CD4-positive, alpha-beta T cell treated with Interleukin-10 for 1 hour (primary cell): ENCODE measurements around the gene APC2.

ENCODE experiments used
- DNase-seq: peaks from one replicate; pipeline ENCODE4 v3.0.0-alpha.2; 2020

APC2 gene

DNA sequence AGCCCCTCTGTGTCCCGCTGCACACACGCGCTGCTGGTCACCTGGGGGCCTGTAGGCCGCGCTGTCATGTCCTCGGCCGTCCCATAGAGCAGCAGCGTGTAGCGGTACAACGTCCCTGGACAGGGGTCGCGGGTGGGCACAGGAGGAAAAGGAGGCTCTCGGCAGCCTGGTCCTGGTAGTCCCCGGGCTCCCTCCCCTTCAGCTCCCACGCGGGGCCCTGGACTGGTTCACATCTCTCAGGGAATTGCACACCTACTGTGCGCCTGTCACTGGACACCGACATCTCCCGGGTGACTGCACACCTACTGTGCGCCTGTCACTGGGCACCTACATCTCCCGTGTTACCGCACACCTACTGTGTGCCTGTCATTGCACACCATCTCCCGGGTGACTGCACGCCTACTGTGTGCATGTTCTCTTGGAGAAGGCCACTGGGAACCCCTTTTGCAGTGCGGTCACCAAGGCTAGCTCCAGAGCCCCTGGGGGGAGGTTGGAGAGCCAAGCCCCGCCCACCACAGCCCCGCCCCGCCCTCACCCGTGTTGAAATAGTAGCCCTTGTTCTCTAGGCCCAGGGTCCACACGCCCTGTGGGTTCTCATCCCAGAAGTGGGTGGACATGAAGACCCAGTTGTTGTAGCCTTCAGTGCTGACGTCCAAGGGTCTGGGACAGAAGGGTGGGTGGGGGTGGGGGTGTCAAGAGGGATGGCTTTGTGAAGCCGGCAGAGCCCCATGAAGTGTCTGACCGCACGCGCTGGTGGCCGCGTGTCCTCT lies 32.6 kb downstream of the APC2 start:
- no peak for DNase-seq

DNA sequence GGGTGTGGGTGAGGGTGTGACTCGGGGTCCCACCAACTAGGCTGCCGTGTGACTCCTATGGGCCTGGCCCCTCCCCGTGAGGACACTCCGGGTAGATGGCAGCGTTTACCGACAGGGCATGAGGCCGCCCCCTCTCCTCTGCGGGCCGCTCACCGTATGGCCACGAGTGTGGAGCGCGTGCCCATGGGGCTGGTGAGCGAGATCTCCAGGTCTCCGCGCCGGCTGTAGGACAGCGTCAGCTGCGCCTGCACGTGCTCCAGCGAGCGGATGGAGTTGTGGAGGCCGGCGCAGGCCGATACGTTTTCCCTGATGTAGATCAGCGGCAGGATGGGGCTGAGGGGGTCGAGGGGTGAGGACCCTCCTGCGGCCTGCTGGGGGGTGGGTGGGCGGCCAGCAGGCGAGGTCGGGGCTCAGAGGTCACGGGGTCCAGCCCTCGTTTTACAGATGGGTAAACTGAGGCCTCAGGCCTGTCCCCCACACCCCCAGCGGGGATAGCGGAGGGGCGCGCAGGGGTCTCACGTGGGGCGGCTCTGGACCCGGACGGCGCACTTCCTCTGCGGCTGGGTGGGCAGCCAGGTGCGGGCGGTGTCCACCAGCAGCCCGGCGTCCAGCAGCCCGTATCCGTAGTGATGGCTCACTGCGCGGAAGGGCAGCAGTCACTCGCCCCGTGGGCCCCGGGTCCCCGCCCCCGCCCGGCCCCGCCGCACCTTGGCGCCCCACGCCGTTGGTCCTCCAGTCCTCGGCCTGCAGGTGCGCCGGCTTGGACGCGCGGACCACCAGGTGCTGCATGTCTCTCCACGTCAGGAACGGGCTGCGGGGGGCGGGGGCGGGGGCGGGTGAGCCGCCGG lies 33.4 kb downstream of the APC2 start:
- DNase-seq = no peak

DNA sequence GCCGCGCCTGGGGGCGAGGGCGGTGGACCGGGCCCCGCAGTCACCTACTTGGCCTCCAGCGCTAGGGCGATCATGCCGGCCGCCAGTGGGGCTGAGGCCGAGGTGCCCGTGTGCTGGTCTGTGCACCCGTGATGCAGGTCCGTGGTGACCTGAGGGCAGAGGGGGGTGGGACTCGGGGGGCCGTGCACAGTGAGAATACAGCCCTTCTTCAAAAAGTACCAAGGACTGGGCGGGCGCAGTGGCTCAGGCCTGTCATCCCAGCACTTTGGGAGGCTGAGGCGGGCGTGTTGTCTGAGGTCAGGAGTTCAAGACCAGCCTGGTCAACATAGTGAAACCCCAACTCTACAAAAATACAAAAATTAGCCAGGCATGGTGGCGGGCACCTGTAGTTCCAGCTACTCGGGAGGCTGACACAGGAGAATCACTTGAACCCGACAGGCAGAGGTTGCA lies 34.1 kb downstream of the APC2 start:
- no peak for DNase-seq

DNA sequence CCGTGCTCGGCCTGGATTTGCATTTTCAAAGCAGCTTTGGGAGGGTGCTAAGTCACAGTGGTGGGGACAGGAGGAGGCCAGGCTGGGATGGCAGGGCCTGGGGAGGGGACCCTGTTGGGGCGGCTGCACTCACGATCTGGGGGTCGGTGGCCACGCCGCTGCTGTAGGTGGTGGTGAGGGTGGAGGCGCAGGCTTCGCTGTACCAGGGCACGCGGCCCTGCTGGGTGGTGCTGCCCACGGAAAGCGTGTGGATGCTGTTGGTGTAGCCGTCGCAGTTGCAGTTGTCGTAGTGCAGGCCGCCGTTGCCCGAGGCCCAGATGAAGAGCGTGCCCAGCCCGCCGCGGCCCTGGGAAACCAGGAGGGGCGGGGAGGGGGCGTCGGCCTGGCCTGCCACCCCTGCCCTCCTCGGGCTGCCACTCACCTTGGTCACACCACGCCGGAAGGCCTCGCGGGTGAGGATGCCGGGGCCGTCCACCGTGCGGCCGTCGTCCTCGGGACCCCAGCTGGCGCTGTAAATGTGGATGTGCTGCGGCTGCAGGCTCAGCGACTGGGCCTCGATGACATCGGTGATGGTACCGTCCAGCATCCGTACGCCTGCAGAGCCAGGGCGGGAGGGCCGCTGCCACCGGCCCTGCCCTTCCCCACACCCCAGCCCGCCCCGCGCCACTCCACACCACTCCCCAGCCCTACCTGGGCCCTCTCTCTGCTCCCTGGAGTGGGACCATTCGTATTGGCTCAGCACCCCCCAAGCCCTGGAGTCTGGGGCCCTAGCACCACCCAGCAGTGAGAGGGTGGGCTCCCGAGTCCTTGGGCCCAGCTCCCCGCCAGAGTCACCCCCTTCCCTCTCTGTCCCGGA lies 37.0 kb downstream of the APC2 start:
- DNase-seq = no peak

DNA sequence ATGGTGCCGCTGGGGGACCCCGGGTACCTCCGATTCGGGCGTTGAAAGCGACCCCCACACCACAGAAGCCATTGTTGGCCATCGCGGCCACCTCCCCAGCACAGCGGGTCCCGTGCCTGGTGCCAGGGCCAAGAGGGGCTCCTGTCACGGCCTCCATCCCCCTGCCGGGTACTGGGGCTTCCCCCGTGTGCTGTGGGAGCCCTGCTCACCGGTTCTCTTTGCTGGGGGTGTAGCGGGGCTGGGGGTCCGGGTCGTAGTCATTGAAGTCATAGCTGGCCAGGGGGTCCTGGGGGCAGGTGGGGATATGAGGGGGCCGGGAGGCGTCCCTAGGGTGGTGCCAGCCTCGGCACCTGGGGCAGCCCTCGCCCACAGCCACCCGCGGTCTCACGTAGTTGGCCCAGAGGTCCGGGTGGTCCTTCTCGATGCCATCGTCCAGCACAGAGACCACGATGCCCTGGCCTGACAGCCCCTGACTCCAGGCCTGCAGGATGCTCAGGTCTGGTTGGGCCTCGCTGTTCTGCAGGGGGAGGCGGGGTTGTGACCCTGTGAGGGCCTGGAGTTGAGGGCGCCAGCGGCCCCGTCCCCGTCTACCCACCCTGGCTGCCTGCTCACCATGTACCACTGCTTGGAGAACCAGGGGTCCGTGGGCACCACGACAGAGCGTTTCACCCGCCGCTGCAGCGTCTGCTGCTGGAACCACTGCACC lies 37.8 kb downstream of the APC2 start:
- no peak for DNase-seq

DNA sequence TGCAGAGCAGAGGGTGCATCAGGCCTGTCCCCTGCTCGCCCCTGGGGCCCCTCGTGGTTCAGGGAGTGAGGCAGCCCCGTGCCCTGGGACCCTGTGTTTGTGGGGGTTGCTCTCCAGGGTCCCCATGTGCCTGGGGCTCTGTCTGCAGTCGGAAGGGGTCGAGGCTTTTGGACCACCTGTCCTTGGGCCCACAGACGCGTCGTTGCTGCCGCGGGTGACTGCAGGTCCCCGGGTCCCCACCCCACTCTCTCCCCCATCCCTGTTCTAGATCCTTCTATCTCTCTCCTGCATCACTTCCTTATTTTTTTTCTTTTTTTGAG lies 38.3 kb downstream of the APC2 start:
- no peak for DNase-seq

DNA sequence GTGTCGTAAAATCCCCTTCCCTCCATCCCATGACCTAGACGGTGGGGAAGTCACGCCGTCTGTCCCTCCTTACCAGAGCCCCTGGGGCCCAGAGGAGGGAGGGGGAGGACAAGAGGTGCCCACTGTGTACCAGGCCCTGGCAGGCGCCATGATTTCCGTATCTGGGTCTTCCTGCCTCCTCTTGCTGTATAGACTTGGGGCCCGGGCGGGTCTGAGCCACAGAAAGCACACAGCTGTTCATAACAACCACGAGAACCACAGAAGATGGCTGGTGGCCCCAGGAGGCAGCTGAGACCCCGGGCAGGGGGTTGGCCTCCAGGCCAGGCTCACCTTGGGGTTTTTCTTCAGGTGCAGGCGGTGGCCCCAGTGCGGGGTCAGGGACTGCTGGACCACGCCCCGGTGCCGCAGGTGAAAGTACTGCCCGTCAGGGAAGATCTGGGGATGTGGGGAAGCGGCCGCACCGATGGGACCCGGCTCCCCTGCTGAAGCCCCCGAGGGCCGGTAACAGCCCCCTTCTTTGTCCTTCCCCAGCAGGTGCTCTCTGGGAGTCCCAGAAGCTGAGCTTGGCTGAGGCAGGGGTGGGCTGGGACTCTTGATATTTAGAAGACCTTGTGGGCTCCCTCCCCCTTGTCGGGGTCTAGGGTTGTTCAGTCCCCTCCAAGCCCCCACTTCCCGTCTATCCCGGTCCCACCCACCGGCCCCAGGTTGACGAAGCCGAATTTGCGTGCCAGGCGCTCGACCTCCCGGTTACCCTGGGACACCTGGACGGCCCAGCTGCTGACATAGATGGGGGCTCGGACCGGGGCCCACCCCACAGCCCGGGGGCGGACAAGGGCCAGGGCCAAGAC lies 39.8 kb downstream of the APC2 start:
- no peak for DNase-seq

DNA sequence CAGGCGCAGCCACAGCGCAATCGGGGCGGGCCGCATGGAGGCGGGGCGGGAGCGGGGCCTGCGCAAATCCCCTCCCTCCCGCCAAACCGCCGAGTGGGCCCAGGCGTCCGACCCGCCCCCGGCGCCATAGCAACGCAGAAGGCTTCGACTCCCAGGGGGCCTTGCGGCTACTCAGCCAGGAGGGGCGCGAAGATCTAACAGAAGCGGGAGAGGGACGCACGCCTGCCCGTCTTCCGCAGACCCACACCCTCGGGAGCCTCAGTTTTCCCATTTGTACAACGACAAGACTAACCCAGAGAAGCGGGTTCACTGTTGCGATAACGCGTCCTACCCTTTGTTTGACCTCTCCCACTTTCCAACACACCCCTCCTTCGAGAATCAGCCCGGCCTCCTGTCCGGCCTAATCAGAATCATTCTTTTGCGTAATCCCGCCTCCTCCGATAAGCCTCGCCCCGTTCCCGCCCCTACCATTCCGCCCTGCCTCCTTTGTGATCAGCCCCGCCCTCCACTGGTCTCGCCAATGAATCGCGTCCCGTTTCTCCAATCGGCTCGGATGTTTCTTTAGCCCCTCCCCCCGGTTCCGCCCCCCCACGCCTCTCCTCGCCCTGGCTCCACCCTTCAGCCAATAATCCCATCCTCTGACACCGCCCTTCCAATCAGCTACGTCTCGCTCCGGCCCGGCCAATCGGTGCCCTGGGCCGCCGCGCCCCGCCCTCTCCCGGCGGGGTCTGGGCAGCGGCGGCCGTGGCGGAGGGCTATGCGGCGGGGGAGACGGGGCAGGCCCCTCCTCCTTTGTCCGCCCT lies 40.6 kb downstream of the APC2 start, which contains the start of gene PCSK4:
TSS of gene PCSK4 (minus strand) at position 40 of the 803 bp plus-strand sequence. CDS start at position 36, 4 bp downstream.
- DNase-seq = peak; percentile 99

DNA sequence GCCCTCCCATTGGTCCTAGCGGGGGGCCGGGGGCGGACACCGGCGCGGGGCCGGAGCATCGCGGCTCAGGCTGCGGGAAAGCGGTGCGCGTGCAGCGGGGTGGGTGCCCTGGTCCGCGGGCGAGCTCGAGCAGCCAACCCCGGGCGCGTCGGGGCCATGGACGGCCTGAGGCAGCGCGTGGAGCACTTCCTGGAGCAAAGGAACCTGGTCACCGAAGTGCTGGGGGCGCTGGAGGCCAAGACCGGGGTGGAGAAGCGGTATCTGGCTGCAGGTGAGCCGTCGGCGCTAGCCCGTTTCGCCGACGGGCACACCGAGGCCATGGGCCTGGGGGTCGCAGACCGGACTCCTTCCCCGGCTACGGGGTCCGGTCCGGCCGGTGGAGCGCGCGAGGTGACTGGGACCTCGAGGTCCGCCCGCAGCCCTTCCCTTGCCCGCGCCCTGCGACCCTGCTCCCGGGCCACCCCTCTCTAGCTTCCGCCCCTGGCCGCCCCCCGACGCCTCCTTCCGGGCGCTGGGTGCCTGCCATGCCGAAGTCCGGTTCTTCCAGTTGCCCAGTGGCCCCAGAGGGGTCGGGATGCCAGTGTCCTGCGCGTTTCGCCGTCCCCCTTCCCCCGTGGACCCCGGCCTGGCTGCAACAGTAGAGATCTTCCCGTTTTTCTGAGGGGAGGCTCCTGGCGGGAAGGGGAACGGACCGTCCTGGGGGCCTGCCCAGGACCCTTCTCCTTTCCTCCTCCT lies 41.4 kb downstream of the APC2 start, which contains the start of gene REEP6:
TSS of gene REEP6 (plus strand) at position 68 of the 735 bp plus-strand sequence. CDS start at position 157, 89 bp downstream.
- no peak for DNase-seq

DNA sequence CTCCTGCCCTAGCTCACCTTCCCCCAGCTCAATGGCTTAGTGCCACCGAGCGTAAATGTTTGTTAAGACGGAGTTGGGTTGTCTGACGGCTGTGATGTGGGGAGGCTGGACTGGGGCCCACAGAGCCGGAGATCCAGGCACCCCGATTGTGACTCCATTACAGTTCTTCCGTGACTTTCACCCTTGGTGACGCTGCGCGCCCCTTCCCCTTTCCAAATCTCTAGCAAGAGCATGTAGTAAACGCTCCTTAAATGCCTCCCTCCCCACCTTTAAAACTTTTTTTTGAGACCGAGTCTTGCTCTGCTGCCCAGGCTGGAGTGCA lies 41.9 kb downstream of the APC2 start:
- no peak for DNase-seq

DNA sequence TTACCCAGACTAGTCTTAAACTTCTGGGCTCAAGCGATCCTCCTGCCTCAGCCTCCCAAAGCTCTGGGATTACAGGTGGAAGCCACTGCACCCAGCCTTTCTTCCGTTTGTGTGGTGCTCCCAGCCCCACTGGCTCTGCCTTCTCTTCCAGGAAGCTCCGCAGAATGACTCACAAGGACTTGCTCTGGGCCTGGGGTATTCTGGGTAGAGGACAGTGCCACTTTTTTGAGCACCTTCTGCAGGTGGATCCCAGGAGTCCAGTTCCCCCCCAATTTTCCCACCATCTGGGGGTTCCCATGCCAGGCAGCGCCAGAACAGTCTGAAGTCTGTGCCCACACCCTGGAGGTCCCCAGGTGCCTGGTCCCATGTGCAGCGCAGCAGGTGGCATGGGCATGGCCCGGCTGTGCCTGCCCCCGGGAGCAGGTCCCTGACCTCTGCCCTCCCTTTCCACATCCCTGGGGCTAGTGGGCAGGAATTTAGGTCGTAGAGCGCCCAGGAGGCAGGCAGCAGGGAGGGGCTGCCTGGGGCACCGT lies 42.6 kb downstream of the APC2 start:
- DNase-seq = no peak

DNA sequence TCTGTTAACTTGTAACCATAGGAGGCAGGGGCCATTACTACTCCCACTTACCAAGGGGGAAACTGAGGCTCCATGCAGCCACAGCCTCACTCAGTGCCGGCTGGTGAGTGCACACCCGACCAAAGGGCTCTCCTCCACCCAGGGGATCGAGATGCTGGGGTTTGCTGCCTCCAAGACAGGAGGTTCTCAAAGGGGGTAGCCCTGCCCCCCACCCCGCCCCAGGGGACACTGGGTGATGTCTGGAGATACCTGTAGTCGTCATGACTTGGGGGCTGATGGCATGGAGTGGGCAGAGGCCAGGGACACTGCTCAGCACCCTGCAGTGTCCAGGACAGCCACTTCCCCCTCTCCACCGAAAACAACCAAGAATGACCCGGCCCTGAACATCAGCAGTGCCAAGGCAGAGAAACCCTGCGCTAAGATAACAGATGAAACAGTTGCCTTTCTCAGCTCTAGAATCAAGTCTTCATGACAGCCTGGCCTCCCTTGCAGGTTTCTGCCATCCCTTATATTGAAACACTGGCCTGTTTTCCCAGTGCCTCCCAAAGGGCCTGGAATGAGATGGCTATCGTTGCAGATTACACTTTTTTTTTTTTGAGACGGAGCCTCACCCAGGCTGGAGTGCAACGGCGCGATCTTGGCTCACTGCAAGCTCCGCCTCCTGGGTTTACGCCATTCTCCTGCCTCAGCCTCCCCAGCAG lies 44.3 kb downstream of the APC2 start:
- DNase-seq = no peak

DNA sequence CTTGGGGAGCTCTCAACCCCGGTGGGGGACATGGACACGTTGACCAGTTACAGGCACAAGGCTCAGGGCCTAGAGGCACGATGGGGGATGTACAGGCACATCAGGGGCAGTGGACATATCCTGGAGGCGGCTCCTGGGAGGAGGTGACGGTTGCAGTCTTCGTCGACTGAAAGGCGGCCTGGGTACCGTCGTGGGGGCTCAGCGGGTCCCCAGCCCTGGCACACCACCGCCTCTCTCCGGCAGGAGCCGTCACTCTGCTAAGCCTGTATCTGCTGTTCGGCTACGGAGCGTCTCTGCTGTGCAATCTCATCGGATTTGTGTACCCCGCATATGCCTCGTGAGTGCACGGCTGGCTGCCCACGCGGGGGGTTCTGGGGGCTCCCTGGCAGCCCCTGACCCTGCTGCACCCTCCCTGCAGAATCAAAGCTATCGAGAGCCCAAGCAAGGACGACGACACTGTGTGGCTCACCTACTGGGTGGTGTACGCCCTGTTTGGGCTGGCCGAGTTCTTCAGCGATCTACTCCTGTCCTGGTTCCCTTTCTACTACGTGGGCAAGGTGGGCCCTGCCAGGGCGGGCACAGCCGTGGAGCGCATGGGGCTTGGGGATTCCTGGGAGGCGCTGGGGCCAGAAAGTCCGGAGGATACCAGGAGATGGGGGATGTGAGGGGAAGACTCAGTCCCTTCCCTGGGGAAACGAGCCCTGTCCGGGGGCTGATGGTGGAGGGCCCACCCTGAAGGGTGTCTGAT lies 45.3 kb downstream of the APC2 start:
- DNase-seq = no peak

DNA sequence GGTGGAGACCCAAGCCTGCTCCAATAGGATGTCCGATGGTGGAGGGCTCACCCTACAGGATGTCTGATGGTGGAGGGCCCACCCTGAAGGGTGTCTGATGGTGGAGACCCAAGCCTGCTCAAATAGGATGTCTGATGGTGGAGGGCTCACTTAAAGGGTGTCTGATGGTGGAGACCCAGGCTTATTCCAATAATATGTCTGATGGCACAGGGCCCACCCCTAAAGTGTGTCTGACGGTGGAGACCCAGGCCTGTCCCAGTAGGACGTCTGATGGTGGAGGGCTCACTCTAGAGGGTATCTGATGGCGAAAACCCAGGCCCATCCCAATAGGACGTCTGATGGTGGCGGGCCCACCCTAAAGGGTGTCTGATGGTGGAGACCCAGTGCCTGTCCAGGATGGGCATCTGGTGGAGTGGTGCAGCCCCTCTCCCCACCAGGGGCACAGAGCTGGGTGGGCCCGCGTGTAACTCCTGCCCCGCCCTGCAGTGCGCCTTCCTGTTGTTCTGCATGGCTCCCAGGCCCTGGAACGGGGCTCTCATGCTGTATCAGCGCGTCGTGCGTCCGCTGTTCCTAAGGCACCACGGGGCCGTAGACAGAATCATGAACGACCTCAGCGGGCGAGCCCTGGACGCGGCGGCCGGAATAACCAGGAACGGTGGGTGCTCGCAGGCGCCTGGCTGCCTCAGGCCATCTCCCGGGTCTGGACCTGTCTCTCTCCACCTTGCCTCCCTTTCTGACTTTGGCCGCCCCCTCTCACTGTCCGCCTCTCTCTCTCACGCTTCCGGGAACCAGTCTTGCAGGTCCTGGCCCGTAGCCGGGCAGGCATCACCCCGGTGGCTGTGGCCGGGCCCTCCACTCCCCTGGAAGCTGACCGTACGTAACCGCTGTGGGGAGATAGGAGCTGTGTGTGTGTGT lies 46.1 kb downstream of the APC2 start:
- DNase-seq = no peak

DNA sequence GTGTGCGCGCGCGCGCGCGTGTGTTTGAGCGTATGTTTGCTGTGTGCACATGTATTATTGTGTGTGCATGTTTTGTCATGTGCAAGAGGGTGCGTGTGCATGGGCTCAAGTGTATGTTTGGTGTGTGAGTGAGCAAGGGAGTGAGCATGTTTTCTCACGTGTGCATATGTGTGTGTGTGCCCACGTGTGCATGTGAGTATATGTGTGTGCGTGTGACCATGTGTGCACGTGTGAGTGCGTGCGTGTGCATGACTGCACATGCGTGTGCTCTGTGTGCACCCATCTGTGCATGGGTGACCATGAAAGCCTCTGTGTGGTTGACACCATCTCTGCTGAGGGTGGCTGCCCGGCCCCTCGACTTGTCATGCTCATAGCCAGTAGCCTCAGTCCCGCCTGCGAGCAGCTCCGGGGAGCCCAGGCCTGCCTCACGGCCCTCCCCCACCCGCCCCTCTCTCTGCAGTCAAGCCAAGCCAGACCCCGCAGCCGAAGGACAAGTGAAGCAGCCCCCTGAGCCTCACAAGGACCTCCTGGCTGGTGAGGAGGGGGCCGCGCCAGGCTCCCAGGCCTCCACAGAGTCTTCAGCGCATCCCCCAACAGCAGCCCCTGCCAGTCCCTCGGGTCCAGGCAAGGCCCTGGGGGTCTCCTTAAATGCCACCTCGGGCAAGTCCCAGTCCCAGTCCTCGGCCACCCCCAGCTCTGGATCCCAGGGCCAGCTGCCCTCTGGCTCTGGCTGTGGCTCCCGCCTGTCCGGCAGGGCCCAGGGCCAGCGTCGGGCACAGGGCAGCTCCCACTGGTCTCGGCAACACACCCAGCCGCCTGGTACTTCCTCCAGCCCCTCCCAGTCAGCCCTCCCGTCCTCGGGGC lies 47.0 kb downstream of the APC2 start:
- DNase-seq = no peak

DNA sequence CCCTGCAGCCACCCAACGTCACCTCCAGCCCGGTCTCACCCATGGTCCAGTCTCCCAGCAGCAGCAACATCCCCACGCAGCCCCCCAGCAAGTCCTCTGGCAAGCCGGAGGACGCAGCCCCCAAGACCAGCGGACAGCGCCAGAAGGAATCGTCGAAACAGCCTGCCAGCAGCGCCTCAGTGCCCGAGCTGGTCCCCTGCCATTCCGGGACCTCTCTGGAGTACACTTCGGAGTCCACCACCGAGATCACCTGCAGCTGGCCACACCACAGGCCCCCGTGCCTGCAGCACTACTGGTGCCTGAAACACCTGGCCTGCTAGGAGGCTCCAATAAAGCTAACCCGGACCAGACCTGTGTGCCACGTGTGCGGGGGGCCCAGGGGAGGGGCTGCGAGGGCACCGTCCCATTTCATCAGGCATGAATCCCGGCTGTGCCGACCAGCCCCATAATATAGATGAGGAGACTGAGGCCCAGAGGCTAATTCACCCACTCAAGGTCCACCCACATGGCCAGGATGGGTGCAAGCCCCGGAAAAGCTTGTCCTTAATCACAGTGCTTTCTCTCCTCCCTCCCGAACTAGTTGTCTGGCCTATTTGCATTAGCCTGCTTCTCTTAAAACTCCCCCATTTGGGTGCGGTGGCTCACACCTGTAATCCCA lies 47.8 kb downstream of the APC2 start:
- DNase-seq = no peak
